HCT116 (cell line): ENCODE results near the gene PRELID2. TPM values are rescaled to one million over a fixed set of nuclear protein-coding genes. Genes with fewer than 3 reads are reported as not detected.

Experiments used
- ATAC-seq: fragments of 200-7000 bp; cut with Tn5 transposase; 2 replicates; pipeline ENCODE4 v1.9.1; 2020; ENCODE audit warnings: mild to moderate bottlenecking, moderate library complexity
- BruUV-seq: library from RNA; stranded (reverse); fragments of 400-500 nt; replicated peaks from 2 replicates; lab custom pipeline; 2021; lab: Mats Ljungman, UMichigan
- CTCF ChIA-PET: fragments of 300-600 bp; sonication (Branson Sonifier 250); formaldehyde crosslinking; loops from one replicate; lab custom pipeline; 2021; ENCODE audit warnings: antibody characterized with exemption; lab: Charles Lee
- POLR2A ChIA-PET: fragments of 300-600, 350-600 bp; sonication (Branson Sonifier 250); formaldehyde crosslinking; loops from one replicate; lab custom pipeline; 2021; ENCODE audit warnings: antibody characterized with exemption; lab: Charles Lee
- RAD21 ChIA-PET, 2 experiments: fragments of 300-600 bp; sonication (Branson Sonifier 250); formaldehyde crosslinking; loops; one replicate each; lab custom pipeline; 2023; ENCODE audit warnings: low total read pairs in 2 of 2; ENCODE audit not compliant: uncharacterized antibody in 2 of 2, unreplicated experiment in 2 of 2, low non-redundant PET in 1 of 2; lab: Charles Lee
- DNase-seq: peaks from one replicate; pipeline ENCODE4 v3.0.0-alpha.2; 2010; ENCODE audit warnings: low read depth, low spot score
- H2AFZ ChIP-seq: fragments of 200-600 bp; shearing (Covaris generic), sonication (generic); 2 replicates; pipeline ENCODE4 v1.6.1; 2017; ENCODE audit warnings: low read depth, mixed run types, mixed read lengths, antibody characterized with exemption, low read length; ENCODE audit not compliant: poor library complexity, severe bottlenecking
- H3K27ac ChIP-seq: 2 replicates; pipeline ENCODE4 v1.5.1; 2012; ENCODE audit warnings: low read depth, low read length
- H3K27me3 ChIP-seq: fragments of 200-600 bp; sonication (generic); 2 replicates; pipeline ENCODE4 v1.6.1; 2016; ENCODE audit warnings: mixed run types, low read length, mixed read lengths; ENCODE audit not compliant: insufficient read depth
- H3K36me3 ChIP-seq, 2 experiments: fragments of 200-500 bp in 1 of 2; fragments of 200-600 bp in 1 of 2; sonication (Bioruptor generic) in 1 of 2; sonication (generic) in 1 of 2; 2 replicates each; pipeline versions ENCODE4 v1.5.1 to v1.6.1; 2014 to 2016; ENCODE audit warnings: low read length in 2 of 2, inconsistent platforms in 1 of 2, mixed read lengths in 1 of 2, mixed run types in 1 of 2; ENCODE audit not compliant: insufficient read depth in 2 of 2, control insufficient read depth in 1 of 2
- H3K4me1 ChIP-seq, 2 experiments: fragments of 200-600 bp in 1 of 2; sonication (generic) in 1 of 2; 2 replicates each; pipeline versions ENCODE4 v1.5.1 to v1.6.1; 2012 to 2017; ENCODE audit warnings: low read length in 2 of 2, inconsistent platforms in 1 of 2, mild to moderate bottlenecking in 1 of 2, mixed read lengths in 1 of 2, mixed run types in 1 of 2, moderate library complexity in 1 of 2; ENCODE audit not compliant: insufficient read depth in 2 of 2, control insufficient read depth in 1 of 2
- H3K4me2 ChIP-seq: fragments of 200-600 bp; sonication (generic); 2 replicates; pipeline ENCODE4 v1.6.1; 2017; ENCODE audit warnings: mixed run types, low read length, mixed read lengths
- H3K4me3 ChIP-seq, 2 experiments: fragments of 200-600 bp in 1 of 2; sonication (generic) in 1 of 2; replicated peaks in 1 of 2; 2 replicates each; pipeline ENCODE4 v1.5.1; 2011 to 2016; ENCODE audit warnings: low read length in 2 of 2, control low read depth in 1 of 2, low read depth in 1 of 2, mild to moderate bottlenecking in 1 of 2, mixed read lengths in 1 of 2, mixed run types in 1 of 2
- H3K79me2 ChIP-seq: fragments of 200-600 bp; sonication (generic); 2 replicates; pipeline ENCODE4 v1.6.1; 2017; ENCODE audit warnings: mild to moderate bottlenecking, mixed run types, low read length, moderate library complexity, mixed read lengths; ENCODE audit not compliant: insufficient read depth
- H3K9ac ChIP-seq: fragments of 200-600 bp; sonication (generic); 2 replicates; pipeline ENCODE4 v1.6.1; 2016; ENCODE audit warnings: low read length, mixed read lengths
- H3K9me2 ChIP-seq: fragments of 200-600 bp; sonication (generic), shearing (Covaris generic); 2 replicates; pipeline ENCODE4 v1.6.1; 2017; ENCODE audit warnings: mixed run types, mild to moderate bottlenecking, moderate library complexity; ENCODE audit not compliant: insufficient read depth
- H3K9me3 ChIP-seq, 2 experiments: fragments of 200-500 bp in 1 of 2; fragments of 200-600 bp in 1 of 2; sonication (Bioruptor generic) in 1 of 2; sonication (generic) in 1 of 2; 2 replicates each; pipeline ENCODE4 v1.6.1; 2014 to 2017; ENCODE audit warnings: low read length in 2 of 2, mixed read lengths in 2 of 2, inconsistent platforms in 1 of 2, low read depth in 1 of 2, mild to moderate bottlenecking in 1 of 2, mixed run types in 1 of 2, moderate library complexity in 1 of 2; ENCODE audit not compliant: control insufficient read depth in 1 of 2, insufficient read depth in 1 of 2
- H4K20me1 ChIP-seq: fragments of 200-600 bp; sonication (generic), shearing (Covaris generic); 2 replicates; pipeline ENCODE4 v1.6.1; 2017; ENCODE audit warnings: mixed run types, mild to moderate bottlenecking, moderate library complexity; ENCODE audit not compliant: insufficient read depth
- CTCF ChIP-seq, 3 experiments: fragments of 200-600 bp in 1 of 3; sonication (generic) in 1 of 3; IDR thresholded peaks in 2 of 3; conservative IDR thresholded peaks in 1 of 3; 2 replicates each; pipeline ENCODE4 v1.5.1; 2012 to 2017; ENCODE audit warnings: low read depth in 2 of 3, low read length in 2 of 3, antibody characterized with exemption in 1 of 3, borderline replicate concordance in 1 of 3, control low read depth in 1 of 3, mild to moderate bottlenecking in 1 of 3, mixed read lengths in 1 of 3, mixed run types in 1 of 3, moderate library complexity in 1 of 3; ENCODE audit not compliant: insufficient read depth in 1 of 3
- EGR1 ChIP-seq: IDR thresholded peaks from 2 replicates; pipeline ENCODE4 v1.6.1; 2012; ENCODE audit warnings: low read depth
- ELF1 ChIP-seq: IDR thresholded peaks from 2 replicates; pipeline ENCODE4 v1.6.1; 2012; ENCODE audit warnings: low read depth, borderline replicate concordance
- EZH2 ChIP-seq: fragments of 200-600 bp; sonication (generic); IDR thresholded peaks from 2 replicates; pipeline ENCODE4 v1.6.1; 2017; ENCODE audit warnings: antibody characterized with exemption, mixed run types
- EZH2phosphoT487 ChIP-seq: fragments of 200-600 bp; IDR thresholded peaks from 2 replicates; pipeline ENCODE4 v1.6.1; 2018; ENCODE audit warnings: antibody characterized with exemption, borderline replicate concordance
- FOSL1 ChIP-seq: IDR thresholded peaks from 2 replicates; pipeline ENCODE4 v1.6.1; 2012; ENCODE audit warnings: low read depth
- JUND ChIP-seq: IDR thresholded peaks from 2 replicates; pipeline ENCODE4 v1.6.1; 2012
- MAX ChIP-seq: IDR thresholded peaks from 2 replicates; pipeline ENCODE4 v1.6.1; 2012
- POLR2A ChIP-seq: IDR thresholded peaks from 2 replicates; pipeline ENCODE4 v1.7.0; 2011; ENCODE audit warnings: borderline replicate concordance; ENCODE audit not compliant: insufficient read depth, insufficient read length; ENCODE audit errors: extremely low read depth
- POLR2AphosphoS5 ChIP-seq: IDR thresholded peaks from 2 replicates; pipeline ENCODE4 v1.6.1; 2011; ENCODE audit warnings: mild to moderate bottlenecking, low read depth, low read length, moderate library complexity
- RAD21 ChIP-seq: IDR thresholded peaks from 2 replicates; pipeline ENCODE4 v1.6.1; 2012; ENCODE audit warnings: low read depth, mild to moderate bottlenecking
- REST ChIP-seq: IDR thresholded peaks from 2 replicates; pipeline ENCODE4 v1.6.1; 2012; ENCODE audit warnings: low read depth
- SIN3A ChIP-seq: IDR thresholded peaks from 2 replicates; pipeline ENCODE4 v1.6.1; 2012; ENCODE audit warnings: low read depth
- YY1 ChIP-seq: IDR thresholded peaks from 2 replicates; pipeline ENCODE4 v1.6.1; 2011; ENCODE audit warnings: low read length, low read depth, moderate library complexity, mild to moderate bottlenecking; ENCODE audit not compliant: insufficient replicate concordance; ENCODE audit errors: extremely low read depth
- ZNF274 ChIP-seq: fragments of 200-500 bp; sonication (Bioruptor generic); IDR thresholded peaks from 2 replicates; pipeline ENCODE4 v1.6.1; 2014; ENCODE audit warnings: mild to moderate bottlenecking, low read depth, low read length, inconsistent platforms
- intact Hi-C: fragments of 100-400 bp; cut with micrococcal nuclease; formaldehyde crosslinking; loops from 2 replicates; pipeline ENCODE4 v1.10.0; 2022
- total RNA-seq: library from RNA; stranded (reverse); gene quantifications from one replicate; pipeline ENCODE4 v1.2.1, GENCODE V29; 2021; ENCODE audit not compliant: unreplicated experiment

PRELID2 gene
- total RNA-seq, 1 experiment from 2014 or later = 20.1 TPM

- intact Hi-C loops = no loop called here
- Histone ChIP-seq H3K9me3 (no peaks in the 10 kb centered on the region), H3K4me1 (no peaks in the 10 kb centered on the region), H3K4me3 (no peak overlapping the region), H3K4me2 (no peak overlapping the region), H3K9me2 (no peaks in the 10 kb centered on the region), H3K36me3 (no peaks in the 10 kb centered on the region), H4K20me1 (no peaks in the 10 kb centered on the region), H2AFZ (no peak overlapping the region), H3K9ac (no peak overlapping the region), H3K27ac (no peak overlapping the region), H3K79me2 (no peaks in the 10 kb centered on the region), H3K27me3 (no peaks in the 10 kb centered on the region)
- CTCF ChIA-PET = no interaction called here
- no peak for TF ChIP-seq YY1
- TF ChIP-seq EZH2phosphoT487 = no peak
- no peak for TF ChIP-seq MAX
- no peak for TF ChIP-seq EGR1
- TF ChIP-seq POLR2AphosphoS5 = no peak
- TF ChIP-seq FOSL1 = no peak
- TF ChIP-seq SIN3A = no peak
- no peak for TF ChIP-seq ELF1
- no peak for TF ChIP-seq CTCF (IDR thresholded peaks at IDR 0.05 in 2 of 3, conservative IDR thresholded peaks at IDR 0.05 in 1 of 3; ENCODE audit: borderline replicate concordance in 1 of 3, insufficient read depth in 1 of 3, low read depth in 2 of 3, low read length in 2 of 3)
- TF ChIP-seq EZH2 = no peak
- TF ChIP-seq JUND = no peak
- no peak for TF ChIP-seq RAD21
- TF ChIP-seq ZNF274 = no peak
- no peak for TF ChIP-seq REST
- no peak for TF ChIP-seq POLR2A
- no TSS peak for BruUV-seq
- DNase-seq = no peak
- no peak for ATAC-seq
- POLR2A ChIA-PET = no interaction called here
- RAD21 ChIA-PET = no interaction called here
Observed at GRCh38 chr5:145738227-145738626, 96.9 kb downstream of the PRELID2 start.
